Measurements from ENCODE around the gene PHLDB2.

The PHLDB2 gene

DNA sequence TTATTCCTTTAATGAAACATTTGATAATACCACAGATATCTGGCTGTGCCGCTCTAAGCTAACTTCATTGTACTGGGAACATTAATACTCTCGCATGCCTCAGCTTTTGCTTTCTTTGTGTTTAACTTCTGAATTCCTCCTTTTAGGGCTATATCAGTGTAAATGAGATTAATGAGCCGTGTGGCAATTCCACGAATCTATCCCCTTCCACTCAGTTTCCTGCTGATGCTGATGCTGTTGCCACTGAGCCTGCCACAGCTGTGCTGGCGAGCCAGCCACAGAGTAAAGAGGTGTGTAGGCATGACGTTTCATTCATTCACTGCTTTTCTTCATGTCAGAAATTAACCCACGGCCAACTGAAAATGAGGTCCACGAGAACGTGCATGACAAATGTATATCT lies 89.7 kb downstream of the PHLDB2 start:
- TF ChIP-seq, protein P1, sequence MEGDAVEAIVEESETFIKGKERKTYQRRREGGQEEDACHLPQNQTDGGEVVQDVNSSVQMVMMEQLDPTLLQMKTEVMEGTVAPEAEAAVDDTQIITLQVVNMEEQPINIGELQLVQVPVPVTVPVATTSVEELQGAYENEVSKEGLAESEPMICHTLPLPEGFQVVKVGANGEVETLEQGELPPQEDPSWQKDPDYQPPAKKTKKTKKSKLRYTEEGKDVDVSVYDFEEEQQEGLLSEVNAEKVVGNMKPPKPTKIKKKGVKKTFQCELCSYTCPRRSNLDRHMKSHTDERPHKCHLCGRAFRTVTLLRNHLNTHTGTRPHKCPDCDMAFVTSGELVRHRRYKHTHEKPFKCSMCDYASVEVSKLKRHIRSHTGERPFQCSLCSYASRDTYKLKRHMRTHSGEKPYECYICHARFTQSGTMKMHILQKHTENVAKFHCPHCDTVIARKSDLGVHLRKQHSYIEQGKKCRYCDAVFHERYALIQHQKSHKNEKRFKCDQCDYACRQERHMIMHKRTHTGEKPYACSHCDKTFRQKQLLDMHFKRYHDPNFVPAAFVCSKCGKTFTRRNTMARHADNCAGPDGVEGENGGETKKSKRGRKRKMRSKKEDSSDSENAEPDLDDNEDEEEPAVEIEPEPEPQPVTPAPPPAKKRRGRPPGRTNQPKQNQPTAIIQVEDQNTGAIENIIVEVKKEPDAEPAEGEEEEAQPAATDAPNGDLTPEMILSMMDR (IDR thresholded peaks at IDR 0.05; ENCODE audit: low read depth, low read length): no peak
- no peak for TF ChIP-seq MYC (IDR thresholded peaks at IDR 0.05; ENCODE audit: low read depth, low read length)
- TF ChIP-seq, protein P2, sequence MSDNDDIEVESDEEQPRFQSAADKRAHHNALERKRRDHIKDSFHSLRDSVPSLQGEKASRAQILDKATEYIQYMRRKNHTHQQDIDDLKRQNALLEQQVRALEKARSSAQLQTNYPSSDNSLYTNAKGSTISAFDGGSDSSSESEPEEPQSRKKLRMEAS (IDR thresholded peaks at IDR 0.05; ENCODE audit: low read depth, low read length): no peak
- TF ChIP-seq POLR2A (IDR thresholded peaks at IDR 0.05; ENCODE audit: extremely low read depth, insufficient read length): no peak
- no peak overlapping the region for H3K4me3 ChIP-seq (ENCODE audit: low read depth, low read length)
- DNase-seq (ENCODE audit: low read depth): no peak

DNA sequence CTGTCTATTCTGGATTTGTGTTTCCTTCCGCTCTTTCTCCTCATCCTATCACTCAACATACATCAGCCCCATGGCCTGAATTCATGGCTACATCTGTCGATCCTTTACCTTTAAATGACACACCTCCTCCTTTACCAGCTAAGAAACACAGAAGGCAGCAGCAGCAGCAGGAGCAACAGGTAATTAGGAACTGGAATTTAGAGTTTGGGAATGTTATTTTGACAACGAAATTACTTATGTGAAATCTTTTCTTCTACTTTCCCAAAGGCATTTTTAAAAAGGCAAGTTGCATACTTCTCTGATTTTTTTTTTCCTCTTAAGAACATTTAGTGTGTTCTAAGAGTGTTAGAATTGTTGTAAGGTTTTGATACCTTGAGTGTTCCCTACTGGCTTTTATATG lies 90.6 kb downstream of the PHLDB2 start:
- DNase-seq (ENCODE audit: low read depth): no peak
- no peak overlapping the region for H3K4me3 ChIP-seq (ENCODE audit: low read depth, low read length)
- TF ChIP-seq, protein P2 (IDR thresholded peaks at IDR 0.05; ENCODE audit: low read depth, low read length): no peak
- no peak for TF ChIP-seq POLR2A (IDR thresholded peaks at IDR 0.05; ENCODE audit: extremely low read depth, insufficient read length)
- TF ChIP-seq, protein P1 (IDR thresholded peaks at IDR 0.05; ENCODE audit: low read depth, low read length): no peak
- TF ChIP-seq MYC (IDR thresholded peaks at IDR 0.05; ENCODE audit: low read depth, low read length): no peak

DNA sequence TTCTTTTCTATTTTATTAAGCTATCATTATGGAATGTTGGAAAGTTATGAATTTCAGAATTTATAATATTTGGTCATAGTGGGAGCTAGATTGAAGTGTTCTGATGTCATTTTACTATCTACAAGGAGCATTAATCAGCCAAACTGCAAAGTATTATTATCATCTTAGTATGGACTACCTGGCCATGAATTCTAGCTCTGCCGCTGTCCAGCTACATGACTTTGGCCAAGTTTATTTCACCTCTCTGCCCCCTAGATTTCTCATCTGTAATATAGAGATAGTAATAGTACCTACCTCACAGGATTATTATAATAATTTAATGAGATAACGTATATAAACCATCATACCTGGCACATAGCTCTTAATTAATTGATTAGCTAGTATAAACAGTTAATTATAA lies 92.0 kb downstream of the PHLDB2 start:
- H3K4me3 ChIP-seq (ENCODE audit: low read depth, low read length): no peak overlapping the region
- no peak for DNase-seq (ENCODE audit: low read depth)
- TF ChIP-seq, protein P2 (IDR thresholded peaks at IDR 0.05; ENCODE audit: low read depth, low read length): no peak
- no peak for TF ChIP-seq POLR2A (IDR thresholded peaks at IDR 0.05; ENCODE audit: extremely low read depth, insufficient read length)
- TF ChIP-seq, protein P1 (IDR thresholded peaks at IDR 0.05; ENCODE audit: low read depth, low read length): no peak
- TF ChIP-seq MYC (IDR thresholded peaks at IDR 0.05; ENCODE audit: low read depth, low read length): no peak

DNA sequence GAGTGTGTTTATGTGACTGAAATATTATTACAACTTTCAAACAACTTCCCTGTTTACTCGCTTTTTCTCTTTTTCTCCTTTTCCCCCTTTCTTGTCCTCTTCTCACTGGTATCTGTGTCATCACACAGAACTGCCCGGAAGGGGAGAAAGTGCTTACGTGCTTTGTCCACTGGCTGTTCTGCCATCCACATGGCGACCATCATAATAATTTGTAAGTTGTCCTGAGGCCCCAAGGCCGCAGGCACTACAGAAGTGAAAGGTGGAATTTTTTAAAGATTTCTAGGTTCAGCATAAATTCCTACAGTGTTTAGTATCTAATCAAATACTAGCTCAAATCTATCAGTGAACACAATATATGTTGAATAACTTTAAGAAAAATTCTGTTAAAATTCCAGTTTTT lies 93.0 kb downstream of the PHLDB2 start:
- DNase-seq (ENCODE audit: low read depth): no peak
- no peak overlapping the region for H3K4me3 ChIP-seq (ENCODE audit: low read depth, low read length)
- TF ChIP-seq POLR2A (IDR thresholded peaks at IDR 0.05; ENCODE audit: extremely low read depth, insufficient read length) (no peak), MYC (IDR thresholded peaks at IDR 0.05; ENCODE audit: low read depth, low read length) (no peak)
- TF ChIP-seq, protein P2 (IDR thresholded peaks at IDR 0.05; ENCODE audit: low read depth, low read length): no peak
- TF ChIP-seq, protein P1 (IDR thresholded peaks at IDR 0.05; ENCODE audit: low read depth, low read length): no peak

DNA sequence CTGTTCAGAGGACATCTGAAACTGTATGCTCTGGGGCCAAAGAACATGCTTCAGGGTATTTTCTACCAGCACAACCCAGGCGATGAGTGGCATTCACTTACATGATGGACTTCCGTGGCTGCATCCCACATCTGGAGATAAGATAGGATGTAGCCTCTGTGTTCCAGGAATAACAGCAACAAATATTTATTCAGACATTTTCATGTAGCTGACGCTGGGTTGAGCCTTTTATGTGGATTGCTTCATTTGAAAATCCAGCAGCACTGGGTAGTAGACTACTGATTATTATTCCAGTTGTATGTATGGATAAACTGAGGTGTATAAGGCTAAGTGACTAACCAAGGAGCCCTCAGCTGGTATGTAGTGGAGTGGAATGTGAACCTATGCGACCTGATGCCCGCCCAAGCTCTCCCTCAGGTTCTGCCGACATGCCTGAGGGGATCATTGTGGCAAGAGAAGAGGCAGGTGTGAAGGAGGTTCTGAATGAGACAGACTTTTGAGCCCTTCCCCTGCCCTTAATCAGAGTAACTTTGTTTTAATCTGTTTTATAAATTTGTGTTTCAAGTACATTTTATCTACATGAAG lies 93.9 kb downstream of the PHLDB2 start:
- TF ChIP-seq POLR2A (IDR thresholded peaks at IDR 0.05; ENCODE audit: extremely low read depth, insufficient read length): no peak
- no peak overlapping the region for H3K4me3 ChIP-seq (ENCODE audit: low read depth, low read length)
- DNase-seq (ENCODE audit: low read depth): no peak

DNA sequence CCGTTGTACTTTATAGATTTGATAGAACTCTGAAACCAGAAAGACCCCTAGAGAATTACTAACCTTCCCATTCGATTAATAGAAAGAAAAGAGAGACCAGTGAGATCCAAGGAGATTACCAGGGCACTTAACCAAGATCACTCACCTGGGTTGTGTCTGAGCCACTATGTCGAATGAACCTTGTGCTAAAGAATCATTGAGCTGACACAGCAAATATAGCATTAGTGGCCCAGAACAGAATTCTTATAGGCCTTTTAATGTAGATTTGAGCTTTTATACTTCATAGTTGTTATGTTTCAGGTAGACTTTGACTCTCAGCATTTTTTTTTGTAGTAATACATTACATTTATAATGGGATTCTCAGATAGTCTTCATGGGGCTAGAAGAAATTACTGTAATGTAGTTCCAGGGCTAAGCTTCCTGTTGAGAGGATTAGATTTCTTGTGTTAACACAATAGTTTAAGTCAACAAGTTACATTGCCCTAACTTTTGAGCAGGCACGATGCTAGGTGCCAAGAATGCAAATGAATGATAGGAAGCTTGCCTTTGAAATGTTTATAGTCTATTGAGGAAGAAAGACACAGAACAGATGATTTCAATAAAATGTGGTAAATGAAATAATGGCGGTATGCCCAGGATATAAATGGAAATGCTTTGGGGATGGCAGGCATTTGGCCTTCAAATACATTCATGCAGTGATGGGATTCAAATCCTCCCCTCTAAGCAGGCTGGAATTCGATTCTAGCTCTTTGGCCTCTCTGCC lies 95.3 kb downstream of the PHLDB2 start:
- TF ChIP-seq MYC (IDR thresholded peaks at IDR 0.05; ENCODE audit: low read depth, low read length) (no peak), POLR2A (IDR thresholded peaks at IDR 0.05; ENCODE audit: extremely low read depth, insufficient read length) (no peak)
- TF ChIP-seq, protein P1 (IDR thresholded peaks at IDR 0.05; ENCODE audit: low read depth, low read length): no peak
- TF ChIP-seq, protein P2 (IDR thresholded peaks at IDR 0.05; ENCODE audit: low read depth, low read length): no peak
- no peak for DNase-seq (ENCODE audit: low read depth)
- H3K4me3 ChIP-seq (ENCODE audit: low read depth, low read length): no peak overlapping the region

All from NB4 (cell line).